SW 1271 (cell line): ENCODE data around the gene ATP2B1.
"Not testable (repeated sequence)": the region's sequence is repeated elsewhere in the genome, so short reads cannot be mapped to it uniquely, and the experiment has no call there.

ENCODE experiments used
- DNase-seq, 2 experiments: peaks; one replicate each; lab custom pipeline; 2025; lab: John Stamatoyannopoulos, UW

Gene ATP2B1

GRCh38 chr12:89708565-89709156 is at the start of gene ATP2B1:
Gene ATP2B1, minus strand, starts transcription at chr12:89708838. Its CDS starts 52,952 bp downstream, at chr12:89655886.
- DNase-seq = peak in 1 of 2 experiments; percentile 75

- not testable (repeated sequence) for DNase-seq
Observed at GRCh38 chr12:89757987-89758386, 49.3 kb upstream of the ATP2B1 start.

GRCh38 chr12:89756585-89757398 is 48.2 kb upstream of the ATP2B1 start:
- DNase-seq = peak; percentile 82 to 97

- DNase-seq = no peak
Observed at GRCh38 chr12:89756194-89756584, 47.6 kb upstream of the ATP2B1 start.

GRCh38 chr12:89753997-89754396 is 45.4 kb upstream of the ATP2B1 start:
- DNase-seq = no peak

- DNase-seq = no peak
Observed at GRCh38 chr12:89752341-89752740, 43.7 kb upstream of the ATP2B1 start.

- DNase-seq = no peak
Observed at GRCh38 chr12:89750389-89751351, 42.0 kb upstream of the ATP2B1 start.

GRCh38 chr12:89748791-89749190 is 40.2 kb upstream of the ATP2B1 start:
- DNase-seq = no peak

- no peak for DNase-seq
Observed at GRCh38 chr12:89745286-89745685, 36.6 kb upstream of the ATP2B1 start.

GRCh38 chr12:89742337-89743022 is 33.8 kb upstream of the ATP2B1 start:
- no peak for DNase-seq

GRCh38 chr12:89740943-89741342 is 32.3 kb upstream of the ATP2B1 start:
- DNase-seq = no peak

GRCh38 chr12:89736995-89737394 is 28.4 kb upstream of the ATP2B1 start:
- DNase-seq = no peak

- DNase-seq = peak in 1 of 2 experiments; percentile 58
Observed at GRCh38 chr12:89733579-89734201, 25.1 kb upstream of the ATP2B1 start.

GRCh38 chr12:89732522-89732921 is 23.9 kb upstream of the ATP2B1 start:
- no peak for DNase-seq

GRCh38 chr12:89731614-89732013 is 23.0 kb upstream of the ATP2B1 start:
- peak in 1 of 2 experiments; percentile 17 for DNase-seq

GRCh38 chr12:89731089-89731488 is 22.5 kb upstream of the ATP2B1 start:
- DNase-seq = no peak

- DNase-seq = no peak
Observed at GRCh38 chr12:89729946-89730459, 21.4 kb upstream of the ATP2B1 start.

- no peak for DNase-seq
Observed at GRCh38 chr12:89723276-89723675, 14.6 kb upstream of the ATP2B1 start.

GRCh38 chr12:89721291-89721987 is 12.8 kb upstream of the ATP2B1 start:
- DNase-seq = no peak

- DNase-seq = no peak
Observed at GRCh38 chr12:89717759-89718523, 9.3 kb upstream of the ATP2B1 start.
